PC-9 (cell line): ENCODE measurements around the gene MSI2. TPM values are rescaled to one million over a fixed set of nuclear protein-coding genes. Genes with fewer than 3 reads are reported as not detected.

Source experiments
- BruUV-seq: library from RNA; stranded (reverse); fragments of 400-500 nt; replicated peaks from 2 replicates; lab custom pipeline; 2021; lab: Mats Ljungman, UMichigan
- CTCF ChIA-PET: fragments of 300-600 bp; sonication (Branson Sonifier 250); formaldehyde crosslinking; loops from one replicate; lab custom pipeline; 2022; ENCODE audit warnings: antibody characterized with exemption; lab: Charles Lee
- POLR2A ChIA-PET: fragments of 300-600 bp; sonication (Branson Sonifier 250); formaldehyde crosslinking; loops from one replicate; lab custom pipeline; 2022; ENCODE audit warnings: antibody characterized with exemption; ENCODE audit not compliant: unreplicated experiment; lab: Charles Lee
- DNase-seq, 2 experiments: peaks; one replicate each; pipeline versions ENCODE4 v3.0.0 to v3.0.0-alpha.2; 2015 to 2022; ENCODE audit warnings: mixed read lengths in 1 of 2
- H2AFZ ChIP-seq: fragments of 200-600 bp; sonication (generic); 2 replicates; pipeline ENCODE4 v1.8.1; 2017; ENCODE audit warnings: antibody characterized with exemption
- H3F3A ChIP-seq: fragments of 200-600 bp; sonication (generic); 2 replicates; pipeline ENCODE4 v1.8.1; 2017; ENCODE audit warnings: antibody characterized with exemption, mild to moderate bottlenecking, low read depth; ENCODE audit not compliant: insufficient read depth
- H3K27ac ChIP-seq: fragments of 200-600 bp; sonication (generic); 2 replicates; pipeline ENCODE4 v1.6.1; 2016; ENCODE audit warnings: mixed run types
- H3K27me3 ChIP-seq: fragments of 200-600 bp; sonication (generic); 2 replicates; pipeline ENCODE4 v1.6.1; 2016; ENCODE audit warnings: low read depth, mixed run types; ENCODE audit not compliant: insufficient read depth
- H3K36me3 ChIP-seq: fragments of 200-600 bp; sonication (generic); 2 replicates; pipeline ENCODE4 v1.6.1; 2016; ENCODE audit warnings: low read depth, mixed run types
- H3K4me1 ChIP-seq: fragments of 200-600 bp; sonication (generic); replicated peaks from 2 replicates; pipeline ENCODE4 v1.6.1; 2016; ENCODE audit warnings: mixed run types; ENCODE audit not compliant: insufficient read depth
- H3K4me2 ChIP-seq: fragments of 200-600 bp; sonication (generic); 2 replicates; pipeline ENCODE4 v1.6.1; 2017; ENCODE audit warnings: mixed run types
- H3K4me3 ChIP-seq: fragments of 200-600 bp; sonication (generic); 2 replicates; pipeline ENCODE4 v1.6.1; 2016; ENCODE audit warnings: mixed run types
- H3K79me2 ChIP-seq: fragments of 200-600 bp; sonication (generic); 2 replicates; pipeline ENCODE4 v1.6.1; 2017; ENCODE audit warnings: low read depth, mixed run types
- H3K9me2 ChIP-seq: fragments of 200-600 bp; sonication (generic); 2 replicates; pipeline ENCODE4 v1.8.1; 2017; ENCODE audit warnings: mild to moderate bottlenecking; ENCODE audit not compliant: insufficient read depth
- H3K9me3 ChIP-seq: fragments of 200-600 bp; sonication (generic); 2 replicates; pipeline ENCODE4 v1.8.1; 2016; ENCODE audit warnings: low read depth; ENCODE audit not compliant: insufficient read depth
- H4K20me1 ChIP-seq: fragments of 200-600 bp; sonication (generic); 2 replicates; pipeline ENCODE4 v1.8.1; 2017; ENCODE audit not compliant: insufficient read depth
- CTCF ChIP-seq: fragments of 200-600 bp; sonication (generic); conservative IDR thresholded peaks from 2 replicates; pipeline ENCODE4 v1.6.1; 2017; ENCODE audit warnings: mixed run types, antibody characterized with exemption, mild to moderate bottlenecking, moderate library complexity
- EZH2 ChIP-seq: fragments of 200-600 bp; sonication (generic); IDR thresholded peaks from 2 replicates; pipeline ENCODE4 v1.8.0; 2017; ENCODE audit warnings: antibody characterized with exemption, low read depth
- intact Hi-C: fragments of 100-400 bp; cut with micrococcal nuclease; formaldehyde crosslinking; loops from one replicate; pipeline ENCODE4 v1.10.0; 2022; ENCODE audit not compliant: unreplicated experiment
- total RNA-seq: library from RNA; stranded (reverse); gene quantifications from 2 replicates; pipeline ENCODE4 v1.2.3, GENCODE V29; 2021

Gene MSI2
- total RNA-seq, 1 experiment from 2014 or later: 15.7 TPM

DNA sequence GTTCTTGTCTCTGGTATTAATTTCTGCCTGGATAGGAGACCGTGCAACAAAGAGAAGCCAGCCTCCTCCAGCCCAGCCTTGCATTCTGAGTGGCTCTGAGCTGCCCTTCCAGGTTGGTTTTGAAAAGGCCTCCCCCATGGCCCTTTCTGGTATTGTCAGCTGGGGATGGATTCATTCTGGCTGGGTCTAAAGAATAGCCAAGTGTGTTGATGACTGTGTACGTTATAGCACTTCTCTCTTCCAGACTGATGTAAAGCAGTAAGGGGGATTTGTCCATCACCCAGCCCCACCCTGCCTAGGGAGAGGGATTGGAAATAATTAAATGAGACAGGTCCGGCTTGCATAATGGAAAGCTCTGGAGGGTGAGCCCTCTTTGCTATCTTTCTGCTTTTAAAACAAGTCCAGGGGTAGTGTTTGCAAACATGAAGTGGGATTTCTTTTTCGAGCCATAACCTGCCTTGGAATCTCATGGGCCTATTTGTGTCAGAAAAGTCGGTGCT is 146.4 kb downstream of the MSI2 start:
- no peak overlapping the region for H3K4me3 ChIP-seq
- H3K27me3 ChIP-seq: peaks cover 19% of the 10 kb centered on the region; the same call in 1 of the 2 replicates
- CTCF ChIA-PET: interaction anchor here (0.5 kb wide), 1 partner anchor 52 kb away, joined by 3 read pairs; no protein-coding TSS in a partner anchor
- H2AFZ ChIP-seq: no peak overlapping the region
- H3K4me1 ChIP-seq: peaks cover 18% of the 10 kb centered on the region
- no peaks in the 10 kb centered on the region for H3K79me2 ChIP-seq
- BruUV-seq: no TSS peak
- H3K27ac ChIP-seq: no peak overlapping the region
- intact Hi-C loops: no loop called here
- H3K36me3 ChIP-seq: no peaks in the 10 kb centered on the region
- peaks cover 17% of the 10 kb centered on the region for H3F3A ChIP-seq
- H3K9me2 ChIP-seq: no peaks in the 10 kb centered on the region
- H3K4me2 ChIP-seq: no peak overlapping the region
- POLR2A ChIA-PET: no interaction called here
- H4K20me1 ChIP-seq: no peaks in the 10 kb centered on the region
- H3K9me3 ChIP-seq: no peaks in the 10 kb centered on the region
- TF ChIP-seq CTCF: no peak
- TF ChIP-seq EZH2: no peak
- no peak for DNase-seq

- Histone ChIP-seq H3F3A (peaks cover 20% of the 10 kb centered on the region), H3K9me3 (no peaks in the 10 kb centered on the region), H3K27me3 (peaks cover 17% of the 10 kb centered on the region; the same call in 1 of the 2 replicates), H3K27ac (no peak overlapping the region), H3K79me2 (no peaks in the 10 kb centered on the region), H3K4me3 (no peak overlapping the region), H4K20me1 (no peaks in the 10 kb centered on the region), H2AFZ (no peak overlapping the region), H3K36me3 (no peaks in the 10 kb centered on the region), H3K9me2 (no peaks in the 10 kb centered on the region), H3K4me1 (peaks cover 21% of the 10 kb centered on the region), H3K4me2 (no peak overlapping the region)
- no peak for TF ChIP-seq CTCF
- TF ChIP-seq EZH2: no peak
- BruUV-seq: no TSS peak
- no peak for DNase-seq
- ChIA-PET POLR2A (no interaction called here), CTCF (interaction anchor here (0.5 kb wide), 1 partner anchor 51 kb away, joined by 3 read pairs; no protein-coding TSS in a partner anchor)
- intact Hi-C loops: no loop called here
Measured at GRCh38 chr17:57403236-57403635, 146.9 kb downstream of the MSI2 start.

GRCh38 chr17:57404073-57404472 is 147.8 kb downstream of the MSI2 start:
- Histone ChIP-seq H3K79me2 (no peaks in the 10 kb centered on the region), H3K4me3 (no peak overlapping the region), H3K9me2 (no peaks in the 10 kb centered on the region), H3K27me3 (0 out of 2 replicates have a peak, but pooled peaks cover 13% of the 10 kb centered on the region), H3K27ac (no peak overlapping the region), H3F3A (peaks cover 26% of the 10 kb centered on the region), H2AFZ (no peak overlapping the region), H3K36me3 (no peaks in the 10 kb centered on the region), H3K4me2 (no peak overlapping the region), H4K20me1 (no peaks in the 10 kb centered on the region), H3K9me3 (no peaks in the 10 kb centered on the region), H3K4me1 (peaks cover 29% of the 10 kb centered on the region)
- POLR2A ChIA-PET: no interaction called here
- intact Hi-C loops: no loop called here
- no TSS peak for BruUV-seq
- TF ChIP-seq EZH2: no peak
- no peak for TF ChIP-seq CTCF
- DNase-seq: no peak
- CTCF ChIA-PET: no interaction called here
